Cardiac fibroblast (primary cell): ENCODE results near the gene HSD17B11.
A peak's percentile ranks its signal among the peaks of the same experiment; 100 is the strongest.
"Not testable (repeated sequence)": the region's sequence is repeated elsewhere in the genome, so short reads cannot be mapped to it uniquely, and the experiment has no call there.

Source experiments
- DNase-seq, 2 donors: peaks; one replicate each; pipeline versions ENCODE4 v3.0.0 to v3.0.0-alpha.2; 2010; ENCODE audit warnings: low read depth in 2 of 2
- H3K4me3 ChIP-seq, 2 donors: replicated peaks in 1 of 2; 1 replicate in 1 of 2; 2 replicates in 1 of 2; pipeline ENCODE4 v1.5.1; 2011; ENCODE audit warnings: low read depth in 2 of 2, low read length in 2 of 2, mild to moderate bottlenecking in 2 of 2, moderate library complexity in 1 of 2
- TF ChIP-seq, protein P1 (sequence below): IDR thresholded peaks from one replicate; pipeline ENCODE4 v1.5.1; 2011; ENCODE audit warnings: low read depth, mild to moderate bottlenecking, low read length, inconsistent platforms

HSD17B11 gene

DNA sequence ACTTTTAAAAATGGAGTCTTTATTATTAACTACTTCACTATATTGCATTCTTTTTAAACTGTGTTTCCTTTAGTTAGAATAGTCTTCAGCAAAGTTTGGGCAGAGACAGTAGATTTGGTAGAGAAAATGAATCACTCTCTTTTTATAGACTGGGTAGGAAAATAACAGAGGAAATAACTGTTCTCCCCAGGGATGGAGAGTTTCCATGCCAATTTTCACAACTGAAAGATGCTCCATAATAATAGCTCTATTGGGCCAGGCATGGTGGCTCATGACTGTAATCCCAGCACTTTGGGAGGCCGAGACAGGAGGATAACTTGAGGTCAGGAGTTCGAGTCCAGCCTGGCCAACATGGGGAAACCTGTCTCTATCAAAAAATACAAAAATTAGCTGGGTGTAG, 81.4 kb downstream of the HSD17B11 start:
- no peak overlapping the region for H3K4me3 ChIP-seq
- peak; percentile 89 to 91 for DNase-seq
- TF ChIP-seq, protein P1, sequence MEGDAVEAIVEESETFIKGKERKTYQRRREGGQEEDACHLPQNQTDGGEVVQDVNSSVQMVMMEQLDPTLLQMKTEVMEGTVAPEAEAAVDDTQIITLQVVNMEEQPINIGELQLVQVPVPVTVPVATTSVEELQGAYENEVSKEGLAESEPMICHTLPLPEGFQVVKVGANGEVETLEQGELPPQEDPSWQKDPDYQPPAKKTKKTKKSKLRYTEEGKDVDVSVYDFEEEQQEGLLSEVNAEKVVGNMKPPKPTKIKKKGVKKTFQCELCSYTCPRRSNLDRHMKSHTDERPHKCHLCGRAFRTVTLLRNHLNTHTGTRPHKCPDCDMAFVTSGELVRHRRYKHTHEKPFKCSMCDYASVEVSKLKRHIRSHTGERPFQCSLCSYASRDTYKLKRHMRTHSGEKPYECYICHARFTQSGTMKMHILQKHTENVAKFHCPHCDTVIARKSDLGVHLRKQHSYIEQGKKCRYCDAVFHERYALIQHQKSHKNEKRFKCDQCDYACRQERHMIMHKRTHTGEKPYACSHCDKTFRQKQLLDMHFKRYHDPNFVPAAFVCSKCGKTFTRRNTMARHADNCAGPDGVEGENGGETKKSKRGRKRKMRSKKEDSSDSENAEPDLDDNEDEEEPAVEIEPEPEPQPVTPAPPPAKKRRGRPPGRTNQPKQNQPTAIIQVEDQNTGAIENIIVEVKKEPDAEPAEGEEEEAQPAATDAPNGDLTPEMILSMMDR = no peak

DNA sequence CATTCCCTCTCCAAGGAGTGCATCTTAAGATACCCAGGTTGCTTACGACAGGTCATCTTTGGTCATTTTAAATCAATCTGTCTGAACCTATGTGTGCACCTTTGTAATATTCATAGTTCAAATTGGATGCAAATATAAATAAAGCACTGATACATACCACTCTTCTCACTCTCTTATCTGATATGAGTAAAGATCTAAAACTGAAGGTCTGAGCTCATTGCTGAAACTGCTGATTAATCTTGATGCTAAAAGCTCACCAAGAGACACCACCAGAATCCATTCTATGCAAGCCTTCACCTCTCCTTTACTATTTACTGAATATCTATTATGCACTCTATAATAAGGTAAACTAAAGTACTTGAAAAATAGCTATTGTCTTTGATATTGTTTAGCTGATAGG, 84.9 kb downstream of the HSD17B11 start:
- DNase-seq = no peak
- TF ChIP-seq, protein P1 = no peak
- no peak overlapping the region for H3K4me3 ChIP-seq

DNA sequence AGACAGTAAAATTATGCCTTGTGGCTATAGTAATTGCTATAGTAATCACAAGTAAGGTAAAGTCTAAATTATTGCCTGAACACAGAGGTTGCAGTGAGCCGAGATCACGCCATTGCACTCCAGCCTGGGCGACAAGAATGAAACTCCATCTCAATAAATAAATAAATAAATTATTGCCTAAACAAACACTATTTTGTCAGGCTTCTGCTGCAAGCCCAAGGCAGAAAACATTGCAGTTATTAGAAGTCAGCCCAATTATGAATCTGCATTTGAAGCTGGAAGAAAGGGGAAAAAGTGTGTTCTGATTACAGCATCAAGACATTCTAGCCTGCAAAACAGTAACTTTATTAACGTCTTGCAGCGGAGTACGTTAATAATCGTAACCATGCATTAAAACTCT, 85.4 kb downstream of the HSD17B11 start:
- no peak overlapping the region for H3K4me3 ChIP-seq
- DNase-seq = no peak
- TF ChIP-seq, protein P1 = no peak

DNA sequence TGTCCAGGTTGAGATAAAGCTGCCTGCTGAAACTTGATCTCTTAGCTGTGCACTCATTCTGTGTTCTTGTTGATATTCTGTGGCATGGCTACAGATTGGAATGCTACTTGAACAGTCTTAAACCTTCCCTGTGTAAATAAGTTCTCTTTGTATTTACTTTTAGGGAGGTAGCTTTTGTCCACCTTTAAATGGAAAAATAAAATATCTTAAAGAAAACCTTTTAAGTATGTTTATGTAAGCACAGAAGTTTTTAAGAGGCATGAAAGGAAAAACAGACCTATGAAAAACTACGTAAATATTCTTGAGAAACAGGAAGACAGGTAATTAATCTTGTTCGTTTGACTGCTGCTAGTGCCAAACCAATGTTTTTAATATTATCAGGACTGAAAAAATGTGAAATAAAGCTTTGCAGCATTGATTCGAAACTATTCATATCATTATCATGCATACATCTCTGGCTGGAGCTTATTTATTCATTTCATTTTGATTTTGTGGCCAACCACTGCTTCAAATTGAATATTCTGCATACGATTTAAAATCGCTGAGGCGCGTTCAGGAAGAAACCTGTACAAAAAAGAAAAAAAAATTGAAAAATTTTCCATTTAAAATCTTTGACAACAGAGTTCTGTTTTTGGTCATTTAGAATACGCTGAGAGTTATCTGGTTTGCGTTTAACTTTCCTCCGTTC, 86.1 kb downstream of the HSD17B11 start:
- DNase-seq = peak in 1 of 2 donors; percentile 44
- TF ChIP-seq, protein P1 = no peak
- H3K4me3 ChIP-seq = no peak overlapping the region

DNA sequence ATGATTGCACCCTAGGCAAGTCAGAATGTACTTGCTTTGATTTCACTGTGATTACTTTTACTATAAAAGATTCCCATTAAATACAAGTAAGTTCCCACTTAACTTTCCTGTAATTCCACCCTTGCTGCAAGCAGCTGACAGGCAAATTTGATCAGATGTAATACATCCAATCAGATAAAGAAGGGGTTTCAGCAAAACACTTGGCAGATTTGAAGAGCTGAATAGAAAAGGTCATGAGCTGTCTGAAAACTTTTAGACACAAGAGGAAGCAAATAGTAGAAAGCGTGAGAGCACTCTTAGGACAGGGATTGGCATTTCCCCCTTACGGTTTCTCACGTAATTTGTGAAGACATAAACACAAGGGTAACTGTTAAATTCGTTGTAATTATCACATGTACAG, 91.1 kb downstream of the HSD17B11 start:
- TF ChIP-seq, protein P1 = no peak
- DNase-seq = no peak
- H3K4me3 ChIP-seq = no peak overlapping the region

DNA sequence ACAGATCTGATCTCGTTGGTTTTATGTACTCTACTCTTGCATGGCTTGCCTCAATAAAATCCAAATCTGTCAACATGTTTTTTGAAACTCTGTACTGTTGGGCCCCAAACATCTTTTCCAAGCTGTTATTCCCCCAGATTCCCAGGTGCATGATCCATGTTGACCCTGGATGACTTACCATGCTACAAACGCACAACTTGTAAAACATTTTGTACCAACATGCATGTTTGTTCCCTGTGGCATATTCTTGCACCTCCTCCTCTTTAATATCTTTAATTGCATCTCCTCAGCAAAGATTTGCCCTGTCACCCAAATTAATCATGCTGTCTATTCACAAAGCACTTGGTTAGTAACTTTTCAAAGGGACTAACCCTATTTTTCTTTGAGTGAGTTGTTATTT, 92.6 kb downstream of the HSD17B11 start:
- DNase-seq = no peak
- TF ChIP-seq, protein P1 = no peak
- H3K4me3 ChIP-seq = no peak overlapping the region

DNA sequence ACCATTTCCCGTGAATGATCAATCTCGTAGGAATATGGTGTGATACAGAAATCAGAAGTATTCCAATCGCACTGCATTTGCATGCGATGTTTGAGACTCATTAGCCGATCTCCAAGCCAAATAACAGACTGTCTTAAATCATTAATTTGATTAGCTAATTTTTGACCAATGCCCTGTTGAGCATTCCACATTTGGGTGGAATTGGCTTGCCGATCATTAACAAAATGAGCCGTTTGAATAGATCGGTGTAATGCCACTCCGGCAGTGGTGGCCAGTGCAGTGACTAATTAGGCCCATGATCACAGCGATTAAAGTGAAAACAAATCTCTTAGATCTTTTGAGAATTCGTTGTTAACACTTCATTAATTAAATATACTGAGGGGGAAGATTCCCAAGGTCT, 96.1 kb downstream of the HSD17B11 start:
- not testable (repeated sequence) for DNase-seq, H3K4me3 ChIP-seq

DNA sequence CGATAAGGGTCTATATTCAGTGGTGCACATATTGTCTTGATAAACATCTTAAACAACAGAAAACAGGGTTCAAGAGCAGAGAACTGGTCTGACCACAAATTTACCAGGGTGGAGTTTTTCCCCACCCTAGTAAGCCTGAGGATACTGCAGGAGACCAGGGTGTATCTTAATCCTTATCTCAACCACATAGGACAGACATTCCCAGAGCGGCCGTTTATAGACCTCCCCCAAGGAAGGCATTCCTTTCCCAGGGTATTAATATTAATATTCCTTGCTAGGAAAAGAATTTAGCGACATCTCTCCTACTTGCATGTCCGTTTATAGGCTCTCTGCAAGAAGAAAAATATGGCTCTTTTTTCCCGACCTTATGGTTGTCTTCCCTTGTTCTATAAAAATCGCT, 97.1 kb downstream of the HSD17B11 start:
- not testable (repeated sequence) for H3K4me3 ChIP-seq, DNase-seq
